ENCODE data around the gene SLC25A21. TPM values are rescaled to one million over a fixed set of nuclear protein-coding genes. Genes with fewer than 3 reads are reported as not detected.

Gene SLC25A21
- total and polyA plus RNA-seq, 7 donors, result 0.07 to 0.37 (median 0.18) TPM; not detected in 1

DNA sequence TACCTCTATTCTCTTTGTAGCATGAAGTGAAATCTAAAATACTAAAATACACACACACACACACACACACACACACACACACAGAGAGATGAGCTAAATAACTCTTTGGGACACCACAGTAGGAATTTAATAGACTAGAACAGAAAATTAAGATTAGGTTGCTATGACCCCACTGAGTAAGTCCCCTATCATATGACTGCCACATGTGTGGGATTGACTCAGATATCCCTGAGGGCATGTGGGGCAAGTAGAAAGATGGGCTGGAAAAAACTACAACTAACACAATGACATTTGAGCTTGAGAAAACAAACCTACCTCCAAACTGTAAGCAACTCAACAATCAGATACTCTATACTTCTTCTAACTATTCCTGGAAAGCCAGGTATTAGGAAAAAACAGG, 27.0 kb downstream of the SLC25A21 start:
- Histone ChIP-seq H3K27ac (no peak overlapping the region), H3K9me3 (no peaks in the 10 kb centered on the region), H3K4me1 (no peaks in the 10 kb centered on the region), H3K27me3 (ENCODE audit: insufficient read depth in 3 of 3, low read length in 2 of 3) (no peaks in the 10 kb centered on the region), H3K4me3 (no peak overlapping the region), H3K36me3 (ENCODE audit: insufficient read depth in 1 of 2, low read depth in 1 of 2) (no peaks in the 10 kb centered on the region)
- intact Hi-C loops (cut with DNase I), result no loop called here
- ATAC-seq (no peak), DNase-seq (no peak)
- TF ChIP-seq, protein P1, sequence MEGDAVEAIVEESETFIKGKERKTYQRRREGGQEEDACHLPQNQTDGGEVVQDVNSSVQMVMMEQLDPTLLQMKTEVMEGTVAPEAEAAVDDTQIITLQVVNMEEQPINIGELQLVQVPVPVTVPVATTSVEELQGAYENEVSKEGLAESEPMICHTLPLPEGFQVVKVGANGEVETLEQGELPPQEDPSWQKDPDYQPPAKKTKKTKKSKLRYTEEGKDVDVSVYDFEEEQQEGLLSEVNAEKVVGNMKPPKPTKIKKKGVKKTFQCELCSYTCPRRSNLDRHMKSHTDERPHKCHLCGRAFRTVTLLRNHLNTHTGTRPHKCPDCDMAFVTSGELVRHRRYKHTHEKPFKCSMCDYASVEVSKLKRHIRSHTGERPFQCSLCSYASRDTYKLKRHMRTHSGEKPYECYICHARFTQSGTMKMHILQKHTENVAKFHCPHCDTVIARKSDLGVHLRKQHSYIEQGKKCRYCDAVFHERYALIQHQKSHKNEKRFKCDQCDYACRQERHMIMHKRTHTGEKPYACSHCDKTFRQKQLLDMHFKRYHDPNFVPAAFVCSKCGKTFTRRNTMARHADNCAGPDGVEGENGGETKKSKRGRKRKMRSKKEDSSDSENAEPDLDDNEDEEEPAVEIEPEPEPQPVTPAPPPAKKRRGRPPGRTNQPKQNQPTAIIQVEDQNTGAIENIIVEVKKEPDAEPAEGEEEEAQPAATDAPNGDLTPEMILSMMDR (IDR thresholded peaks at IDR 0.05), result no peak

DNA sequence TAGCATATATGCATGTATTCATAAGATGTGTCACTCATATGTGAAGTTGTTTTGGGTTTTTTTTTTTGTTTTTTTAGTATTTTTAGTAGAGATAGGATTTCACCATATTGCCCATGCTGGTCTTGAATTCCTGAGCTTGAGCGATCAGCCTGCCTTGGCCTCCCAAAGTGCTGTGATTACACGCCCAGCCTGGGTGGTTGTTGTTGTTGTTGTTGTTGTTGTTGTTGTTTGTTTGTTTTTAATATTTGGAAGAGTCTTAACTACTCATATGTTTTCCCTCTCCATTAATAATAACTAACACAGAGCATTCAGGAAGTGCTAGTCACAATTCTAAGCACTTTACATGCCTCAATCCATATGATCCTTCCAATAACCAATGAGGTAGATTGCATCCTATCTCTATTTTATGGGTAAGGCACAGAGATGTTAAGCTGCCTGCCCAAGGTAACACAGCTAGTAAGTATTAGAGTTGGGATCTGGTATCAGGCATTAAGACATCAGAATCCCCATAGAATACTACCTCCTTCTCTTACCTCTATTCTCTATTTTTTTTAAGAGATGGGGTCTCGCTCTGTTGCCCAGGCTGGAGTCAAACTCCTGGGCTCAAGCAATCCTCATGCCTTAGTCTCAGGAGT, 27.6 kb downstream of the SLC25A21 start:
- no peak for ATAC-seq
- Histone ChIP-seq H3K27me3 (ENCODE audit: insufficient read depth in 3 of 3, low read length in 2 of 3) (no peaks in the 10 kb centered on the region), H3K27ac (no peak overlapping the region), H3K36me3 (ENCODE audit: insufficient read depth in 1 of 2, low read depth in 1 of 2) (no peaks in the 10 kb centered on the region), H3K4me3 (no peak overlapping the region), H3K4me1 (no peaks in the 10 kb centered on the region), H3K9me3 (no peaks in the 10 kb centered on the region)
- no peak for DNase-seq
- intact Hi-C loops (cut with DNase I), result no loop called here
- TF ChIP-seq, protein P1 (IDR thresholded peaks at IDR 0.05), result no peak
- 89 to 96% (median 92%) methylated on average over 3 of the region's 3 CpGs for WGBS, 3 donors

DNA sequence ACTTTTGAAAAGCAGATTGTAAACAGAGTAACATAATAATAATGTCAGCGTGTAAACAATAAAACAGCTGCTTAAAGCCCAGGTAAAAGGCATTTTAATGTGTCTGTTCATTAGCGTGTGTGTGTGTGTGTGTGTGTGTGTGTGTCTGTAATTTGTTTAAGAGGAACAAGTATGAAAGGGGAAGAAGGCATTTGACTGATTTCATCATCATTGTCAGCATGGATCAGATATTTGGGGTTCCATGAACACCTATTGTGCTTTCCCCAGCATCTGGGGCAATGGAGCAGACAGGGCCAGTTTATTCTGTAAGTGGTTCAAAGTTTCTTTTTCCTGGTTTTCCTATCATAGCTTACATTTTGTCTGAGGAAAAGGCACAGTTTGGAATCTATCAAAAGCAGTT, 28.9 kb downstream of the SLC25A21 start:
- DNase-seq, result no peak
- no peak overlapping the region for H3K27ac ChIP-seq
- H3K9me3 ChIP-seq, result no peaks in the 10 kb centered on the region
- H3K36me3 ChIP-seq (ENCODE audit: insufficient read depth in 1 of 2, low read depth in 1 of 2), result no peaks in the 10 kb centered on the region
- ATAC-seq, result no peak
- H3K27me3 ChIP-seq (ENCODE audit: insufficient read depth in 3 of 3, low read length in 2 of 3), result no peaks in the 10 kb centered on the region
- no peaks in the 10 kb centered on the region for H3K4me1 ChIP-seq
- no peak overlapping the region for H3K4me3 ChIP-seq
- intact Hi-C loops (cut with DNase I), result no loop called here
- WGBS, 3 donors, result 62 to 68% (median 68%) methylated on average over 2 of the region's 2 CpGs
- TF ChIP-seq, protein P1 (IDR thresholded peaks at IDR 0.05), result no peak

DNA sequence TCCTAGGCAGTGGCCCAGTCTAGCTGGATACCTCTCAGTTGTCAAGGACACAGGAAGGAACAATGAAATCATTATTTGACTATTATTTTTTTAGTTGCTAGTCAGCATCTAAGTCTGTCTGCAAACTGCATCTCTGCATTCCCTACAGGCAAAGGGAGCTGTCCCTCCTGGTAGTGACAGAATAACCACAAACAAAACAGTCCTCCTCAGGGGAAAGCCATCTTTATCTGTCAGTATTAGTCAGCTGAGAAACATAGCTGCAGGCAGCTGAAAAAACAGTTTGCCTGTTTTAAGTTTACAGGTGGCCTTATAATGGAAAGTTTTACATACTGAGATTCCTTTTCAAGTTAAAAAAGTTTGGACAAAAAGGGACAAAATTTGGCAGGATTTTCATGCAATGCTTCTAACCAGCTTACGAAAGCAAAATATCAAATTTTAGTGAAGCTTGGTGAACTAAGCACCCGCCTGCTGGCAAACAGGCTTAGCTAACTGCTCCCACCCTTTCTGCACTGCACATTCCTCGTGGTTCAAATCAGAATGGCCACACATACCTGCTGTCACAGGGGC, 29.5 kb downstream of the SLC25A21 start:
- TF ChIP-seq, protein P1 (IDR thresholded peaks at IDR 0.05), result no peak
- H3K9me3 ChIP-seq, result no peaks in the 10 kb centered on the region
- no peak overlapping the region for H3K4me3 ChIP-seq
- H3K27ac ChIP-seq, result no peak overlapping the region
- intact Hi-C loops (cut with DNase I), result no loop called here
- 31 to 40% (median 32%) methylated on average over 3 of the region's 3 CpGs for WGBS, 3 donors
- ATAC-seq, result no peak
- no peaks in the 10 kb centered on the region for H3K27me3 ChIP-seq (ENCODE audit: insufficient read depth in 3 of 3, low read length in 2 of 3)
- H3K4me1 ChIP-seq, result no peaks in the 10 kb centered on the region
- H3K36me3 ChIP-seq (ENCODE audit: insufficient read depth in 1 of 2, low read depth in 1 of 2), result no peaks in the 10 kb centered on the region
- DNase-seq, result no peak

DNA sequence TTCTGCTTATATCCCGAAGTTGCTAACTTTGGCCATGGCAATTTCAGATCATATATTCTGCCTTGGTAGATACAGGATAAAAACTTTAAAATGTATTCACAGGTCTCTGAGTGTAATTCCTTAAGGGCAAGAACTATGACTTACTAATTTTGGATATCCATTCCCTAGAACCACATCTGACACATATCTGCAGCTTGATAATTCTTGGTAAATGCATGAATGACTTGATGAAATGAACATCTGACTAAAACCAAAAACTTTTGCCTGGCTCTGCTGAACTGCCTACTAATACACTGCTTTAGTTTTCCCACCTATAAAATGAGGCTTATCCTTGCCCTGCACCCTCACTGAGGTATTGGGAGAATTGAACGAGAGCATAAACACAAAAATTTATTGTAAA, 32.2 kb downstream of the SLC25A21 start:
- Histone ChIP-seq H3K27me3 (ENCODE audit: insufficient read depth in 3 of 3, low read length in 2 of 3) (no peaks in the 10 kb centered on the region), H3K9me3 (no peaks in the 10 kb centered on the region), H3K4me3 (no peak overlapping the region), H3K4me1 (no peaks in the 10 kb centered on the region), H3K36me3 (ENCODE audit: insufficient read depth in 1 of 2, low read depth in 1 of 2) (no peaks in the 10 kb centered on the region), H3K27ac (no peak overlapping the region)
- TF ChIP-seq, protein P1 (IDR thresholded peaks at IDR 0.05), result no peak
- DNase-seq (no peak), ATAC-seq (no peak)
- intact Hi-C loops (cut with DNase I), result no loop called here
- 71 to 75% (median 71%) methylated on average over 2 of the region's 2 CpGs for WGBS, 3 donors

Data from psoas muscle (tissue), 8 donors.